Measurements from ENCODE around the gene KRTAP19-6.

DNA sequence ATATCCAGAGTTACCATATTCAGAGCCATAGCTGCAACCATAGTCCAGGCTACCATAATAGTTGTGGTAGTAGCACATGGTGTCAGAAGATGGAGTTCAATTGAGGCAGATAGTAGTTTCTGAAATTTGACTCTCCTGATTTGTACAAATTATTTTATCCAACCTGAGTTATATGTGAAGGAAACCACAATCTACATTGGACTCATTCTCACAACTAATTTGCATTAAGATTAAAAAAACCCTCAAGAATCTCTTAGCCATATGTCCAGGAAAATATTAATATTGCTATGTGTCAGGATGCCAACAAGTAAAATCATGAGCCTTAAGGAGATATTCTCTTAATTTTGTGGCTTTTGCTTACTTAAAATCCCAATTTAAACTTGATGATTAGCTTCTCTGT, 48.6 kb upstream of the KRTAP19-6 start, which contains the start of gene KRTAP22-2:
- TF ChIP-seq, protein P1, sequence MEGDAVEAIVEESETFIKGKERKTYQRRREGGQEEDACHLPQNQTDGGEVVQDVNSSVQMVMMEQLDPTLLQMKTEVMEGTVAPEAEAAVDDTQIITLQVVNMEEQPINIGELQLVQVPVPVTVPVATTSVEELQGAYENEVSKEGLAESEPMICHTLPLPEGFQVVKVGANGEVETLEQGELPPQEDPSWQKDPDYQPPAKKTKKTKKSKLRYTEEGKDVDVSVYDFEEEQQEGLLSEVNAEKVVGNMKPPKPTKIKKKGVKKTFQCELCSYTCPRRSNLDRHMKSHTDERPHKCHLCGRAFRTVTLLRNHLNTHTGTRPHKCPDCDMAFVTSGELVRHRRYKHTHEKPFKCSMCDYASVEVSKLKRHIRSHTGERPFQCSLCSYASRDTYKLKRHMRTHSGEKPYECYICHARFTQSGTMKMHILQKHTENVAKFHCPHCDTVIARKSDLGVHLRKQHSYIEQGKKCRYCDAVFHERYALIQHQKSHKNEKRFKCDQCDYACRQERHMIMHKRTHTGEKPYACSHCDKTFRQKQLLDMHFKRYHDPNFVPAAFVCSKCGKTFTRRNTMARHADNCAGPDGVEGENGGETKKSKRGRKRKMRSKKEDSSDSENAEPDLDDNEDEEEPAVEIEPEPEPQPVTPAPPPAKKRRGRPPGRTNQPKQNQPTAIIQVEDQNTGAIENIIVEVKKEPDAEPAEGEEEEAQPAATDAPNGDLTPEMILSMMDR (IDR thresholded peaks at IDR 0.05; ENCODE audit: low read depth, low read length, poor library complexity, severe bottlenecking): no peak
- TF ChIP-seq EZH2phosphoT487 (IDR thresholded peaks at IDR 0.05; ENCODE audit: borderline replicate concordance, low read length): no peak
